Progenitor cell of endocrine pancreas (in vitro differentiated cells): ENCODE results near the gene ELAVL1. TPM values are rescaled to one million over a fixed set of nuclear protein-coding genes. Genes with fewer than 3 reads are reported as not detected.
A peak's percentile ranks its signal among the peaks of the same experiment; 100 is the strongest.

Source experiments
- DNase-seq: peaks from one replicate; pipeline ENCODE4 v3.0.0; 2021; ENCODE audit warnings: low spot score; ENCODE audit not compliant: unreplicated experiment
- H3K27ac Mint-ChIP-seq: 2 replicates; pipeline ENCODE4 v1.8.0; 2021; ENCODE audit warnings: mild to moderate bottlenecking, moderate library complexity, mixed read lengths
- H3K27me3 Mint-ChIP-seq: 2 replicates; pipeline ENCODE4 v1.8.0; 2021; ENCODE audit warnings: mixed read lengths
- H3K36me3 Mint-ChIP-seq: 2 replicates; pipeline ENCODE4 v1.8.0; 2022; ENCODE audit warnings: mixed read lengths; ENCODE audit not compliant: insufficient read depth
- H3K4me1 Mint-ChIP-seq: 2 replicates; pipeline ENCODE4 v1.8.0; 2021; ENCODE audit warnings: low read depth, mixed read lengths
- H3K4me3 Mint-ChIP-seq: 2 replicates; pipeline ENCODE4 v1.8.0; 2021; ENCODE audit warnings: low read depth, mild to moderate bottlenecking, moderate library complexity, mixed read lengths
- H3K9me3 Mint-ChIP-seq: 2 replicates; pipeline ENCODE4 v1.8.0; 2021; ENCODE audit warnings: low read depth, mixed read lengths
- CTCF ChIP-seq: fragments of 200-600 bp; sonication (generic); IDR thresholded peaks from one replicate; pipeline ENCODE4 v1.5.0; 2021; ENCODE audit warnings: antibody characterized with exemption, mild to moderate bottlenecking; ENCODE audit not compliant: unreplicated experiment
- total RNA-seq: library from RNA; stranded (reverse); gene quantifications from 2 replicates; pipeline ENCODE4 v1.2.1, GENCODE V29; 2021

Gene ELAVL1
- total RNA-seq, 1 donor from 2014 or later, result 130 TPM

- H3K4me1 Mint-ChIP-seq, result peaks cover 1% of the 10 kb centered on the region
- no peak overlapping the region for H3K4me3 Mint-ChIP-seq
- H3K27me3 Mint-ChIP-seq, result no peaks in the 10 kb centered on the region
- no peaks in the 10 kb centered on the region for H3K9me3 Mint-ChIP-seq
- H3K27ac Mint-ChIP-seq, result no peak overlapping the region
- no peak for DNase-seq
- no peak for TF ChIP-seq CTCF
- no peaks in the 10 kb centered on the region for H3K36me3 Mint-ChIP-seq
Observed at GRCh38 chr19:7953576-7953975, 51.9 kb downstream of the ELAVL1 start.

GRCh38 chr19:7953060-7953459 is 52.4 kb downstream of the ELAVL1 start:
- Mint-ChIP-seq H3K4me1 (peaks cover 1% of the 10 kb centered on the region), H3K27me3 (no peaks in the 10 kb centered on the region), H3K9me3 (no peaks in the 10 kb centered on the region), H3K36me3 (no peaks in the 10 kb centered on the region), H3K4me3 (no peak overlapping the region), H3K27ac (no peak overlapping the region)
- no peak for DNase-seq
- TF ChIP-seq CTCF, result no peak

- H3K4me3 Mint-ChIP-seq, result no peak overlapping the region
- no peaks in the 10 kb centered on the region for H3K9me3 Mint-ChIP-seq
- H3K27ac Mint-ChIP-seq, result no peak overlapping the region
- no peaks in the 10 kb centered on the region for H3K27me3 Mint-ChIP-seq
- peaks cover 6% of the 10 kb centered on the region for H3K4me1 Mint-ChIP-seq
- H3K36me3 Mint-ChIP-seq, result no peaks in the 10 kb centered on the region
- no peak for DNase-seq
- no peak for TF ChIP-seq CTCF
Observed at GRCh38 chr19:7947939-7948338, 57.5 kb downstream of the ELAVL1 start.

- peak; percentile 92 for TF ChIP-seq CTCF
- Mint-ChIP-seq H3K27ac (peak overlapping the region; percentile 100), H3K36me3 (peaks cover 6% of the 10 kb centered on the region), H3K9me3 (no peaks in the 10 kb centered on the region), H3K4me1 (peaks cover 7% of the 10 kb centered on the region), H3K4me3 (peak overlapping the region; percentile 92), H3K27me3 (no peaks in the 10 kb centered on the region)
- peak; percentile 71 for DNase-seq
Observed at GRCh38 chr19:7944177-7944761, 61.2 kb downstream of the ELAVL1 start.

GRCh38 chr19:7943444-7944176 is 61.8 kb downstream of the ELAVL1 start, which contains the start of gene TIMM44:
TIMM44 (minus strand) TSS chr19:7943666; CDS start chr19:7943651, 15 bp downstream.
- TF ChIP-seq CTCF, result no peak
- peak within 1 kb of the TSS; percentile 92 for H3K4me3 Mint-ChIP-seq
- peak within 1 kb of the TSS; percentile 100 for H3K27ac Mint-ChIP-seq
- H3K4me1 Mint-ChIP-seq, result peaks cover 7% of the 10 kb centered on the region
- no peaks in the 10 kb centered on the region for H3K9me3 Mint-ChIP-seq
- peaks cover 9% of the 10 kb centered on the region for H3K36me3 Mint-ChIP-seq
- peak; percentile 96 for DNase-seq
- H3K27me3 Mint-ChIP-seq, result no peaks in the 10 kb centered on the region
